Lung (tissue), 12 donors: ENCODE data around the gene GRID1. TPM values are rescaled to one million over a fixed set of nuclear protein-coding genes. Genes with fewer than 3 reads are reported as not detected.

ENCODE experiments used
- ATAC-seq: fragments of 200-7000 bp; cut with Tn5 transposase; one replicate; pipeline ENCODE4 v1.9.1; 2020; ENCODE audit warnings: moderate number of reproducible peaks; ENCODE audit not compliant: insufficient read depth, low FRiP score
- DNase-seq, 3 donors: peaks; one replicate each; pipeline ENCODE4 v3.0.0-alpha.2; 2013 to 2017
- H3K27ac ChIP-seq, 2 donors: one replicate each; pipeline ENCODE4 v1.5.1; 2013; ENCODE audit warnings: mild to moderate bottlenecking in 2 of 2, moderate library complexity in 2 of 2, control low read depth in 1 of 2, inconsistent platforms in 1 of 2, low read depth in 1 of 2, low read length in 1 of 2
- H3K27me3 ChIP-seq, 3 donors: one replicate each; pipeline ENCODE4 v1.5.1; 2013; ENCODE audit warnings: low read length in 2 of 3; ENCODE audit not compliant: control insufficient read depth in 3 of 3, insufficient read depth in 3 of 3
- H3K36me3 ChIP-seq, 4 donors: one replicate each; pipeline ENCODE4 v1.5.1; 2013; ENCODE audit warnings: low read length in 4 of 4, mild to moderate bottlenecking in 1 of 4, moderate library complexity in 1 of 4; ENCODE audit not compliant: control insufficient read depth in 4 of 4, insufficient read depth in 4 of 4
- H3K4me1 ChIP-seq, 5 donors: one replicate each; pipeline ENCODE4 v1.5.1; 2013; ENCODE audit warnings: low read length in 5 of 5, mild to moderate bottlenecking in 2 of 5, moderate library complexity in 1 of 5; ENCODE audit not compliant: control insufficient read depth in 5 of 5, insufficient read depth in 5 of 5
- H3K4me3 ChIP-seq: one replicate; pipeline ENCODE4 v1.5.1; 2013; ENCODE audit warnings: mild to moderate bottlenecking, control low read depth, moderate library complexity
- H3K9ac ChIP-seq, 2 donors: one replicate each; pipeline ENCODE4 v1.5.1; 2013; ENCODE audit warnings: low read length in 2 of 2, control low read depth in 1 of 2; ENCODE audit not compliant: insufficient read depth in 1 of 2
- H3K9me3 ChIP-seq, 4 donors: one replicate each; pipeline ENCODE4 v1.5.1; 2013; ENCODE audit warnings: low read length in 3 of 4, mild to moderate bottlenecking in 1 of 4, moderate library complexity in 1 of 4; ENCODE audit not compliant: control insufficient read depth in 4 of 4, insufficient read depth in 3 of 4
- CTCF ChIP-seq: IDR thresholded peaks from 2 replicates; pipeline ENCODE4 v1.5.1; 2012; ENCODE audit warnings: mild to moderate bottlenecking; ENCODE audit errors: control extremely low read depth, extremely low read depth
- WGBS, 2 donors: extraction: QIAGEN DNeasy Blood & Tissue Kit; methylation state at CpG; one replicate each; pipeline ENCODE4 v1.1.7; 2013; 5-methylcytosine and 5-hydroxymethylcytosine counted together
- polyA plus RNA-seq, 2 donors: library from polyadenylated mRNA; stranded (reverse); fragments of 200-250 nt; gene quantifications; one replicate each; pipeline ENCODE4 v1.2.1, GENCODE V29; 2013
- total RNA-seq, 2 donors: library from RNA; depleted of rRNA in 1 of 2; stranded (reverse); fragments of >200 nt in 1 of 2; gene quantifications; one replicate each; pipeline ENCODE4 v1.2.1, GENCODE V29; 2014 to 2021
- donor health status: control.
- donor health status: control.
- donor health status: Bipolar disorder and iron deficiency.
- donor health status: healthy.
- donor health status: DM: yes; HTN: yes; CAD: no.

GRID1 gene
- total and polyA plus RNA-seq, 4 donors, result 1.1 to 3.6 (median 2.2) TPM

GRCh38 chr10:86257683-86258082 lies 108.9 kb downstream of the GRID1 start:
- Histone ChIP-seq H3K36me3 (no peaks in the 10 kb centered on the region), H3K4me3 (no peak overlapping the region), H3K9me3 (no peaks in the 10 kb centered on the region), H3K27me3 (peaks cover 0 to 12% (median 11%) of the 10 kb centered on the region in 3 donors), H3K9ac (no peak overlapping the region), H3K27ac (no peak overlapping the region), H3K4me1 (peaks cover 0 to 5% (median 0%) of the 10 kb centered on the region in 5 donors)
- WGBS, 2 donors, result 86 to 87% methylated on average over 2 of the region's 2 CpGs
- ATAC-seq (no peak), DNase-seq (no peak)
- no peak for TF ChIP-seq CTCF

DNA sequence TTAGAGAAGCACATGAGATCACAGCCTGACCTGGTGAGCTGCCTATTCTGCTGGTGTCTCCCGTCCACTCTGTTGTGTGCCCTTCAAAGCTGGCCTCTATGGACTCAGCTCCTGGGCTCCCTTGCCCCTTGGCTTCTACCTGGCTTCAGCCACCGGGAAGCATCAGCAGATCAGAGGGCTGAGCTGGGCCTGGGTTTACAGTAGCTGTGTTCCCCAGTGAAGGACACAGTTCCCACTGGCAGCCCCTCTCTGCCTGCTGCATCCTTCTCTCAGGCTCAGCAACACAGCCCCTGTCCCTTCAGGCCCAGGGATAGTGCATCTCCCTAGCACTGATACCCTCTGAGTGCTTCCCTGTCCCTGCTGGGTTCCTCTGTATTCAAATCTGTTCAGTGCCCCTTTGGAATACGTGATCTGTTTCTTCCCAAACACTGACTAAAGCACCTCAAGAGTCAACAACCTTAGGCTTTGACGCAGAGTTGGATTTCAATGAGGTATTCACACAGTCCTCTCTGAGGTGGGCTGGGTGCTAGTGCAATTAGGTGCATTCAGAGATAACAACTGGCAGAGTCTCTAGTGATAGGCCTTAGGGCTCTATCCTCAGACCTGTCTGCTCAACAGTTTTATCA lies 109.8 kb downstream of the GRID1 start:
- peaks cover 0 to 5% (median 5%) of the 10 kb centered on the region in 3 donors for H3K27me3 ChIP-seq
- H3K9me3 ChIP-seq, result no peaks in the 10 kb centered on the region
- ATAC-seq (no peak), DNase-seq (no peak)
- H3K36me3 ChIP-seq, result no peaks in the 10 kb centered on the region
- no peak overlapping the region for H3K4me3 ChIP-seq
- H3K4me1 ChIP-seq, result no peaks in the 10 kb centered on the region
- H3K27ac ChIP-seq, result no peak overlapping the region
- no peak for TF ChIP-seq CTCF
- no peak overlapping the region for H3K9ac ChIP-seq
- 78 to 92% methylated on average over 4 of the region's 4 CpGs for WGBS, 2 donors

- TF ChIP-seq CTCF, result no peak
- no peak for ATAC-seq
Observed at GRCh38 chr10:86255405-86256251, 111.0 kb downstream of the GRID1 start.

More at GRCh38 chr10:86255405-86256251, 111.0 kb downstream of the GRID1 start:
- no peaks in the 10 kb centered on the region for H3K4me1 ChIP-seq
- H3K27me3 ChIP-seq, result peaks cover 0 to 3% (median 2%) of the 10 kb centered on the region in 3 donors
- no peak overlapping the region for H3K27ac ChIP-seq
- H3K4me3 ChIP-seq, result no peak overlapping the region
- 75 to 87% methylated on average over 14 of the region's 14 CpGs for WGBS, 2 donors
- no peak for DNase-seq
- no peaks in the 10 kb centered on the region for H3K9me3 ChIP-seq
- no peaks in the 10 kb centered on the region for H3K36me3 ChIP-seq
- no peak overlapping the region for H3K9ac ChIP-seq
